Measurements from ENCODE around the gene B4GALT6. TPM values are rescaled to one million over a fixed set of nuclear protein-coding genes. Genes with fewer than 3 reads are reported as not detected.
A peak's percentile ranks its signal among the peaks of the same experiment; 100 is the strongest.

B4GALT6 gene
- total and polyA plus RNA-seq, 9 of the 15 experiments (the other 6 are each of a cell fraction or from before 2014, with no cell fraction given): 0.03 to 0.27 (median 0.08) TPM

DNA sequence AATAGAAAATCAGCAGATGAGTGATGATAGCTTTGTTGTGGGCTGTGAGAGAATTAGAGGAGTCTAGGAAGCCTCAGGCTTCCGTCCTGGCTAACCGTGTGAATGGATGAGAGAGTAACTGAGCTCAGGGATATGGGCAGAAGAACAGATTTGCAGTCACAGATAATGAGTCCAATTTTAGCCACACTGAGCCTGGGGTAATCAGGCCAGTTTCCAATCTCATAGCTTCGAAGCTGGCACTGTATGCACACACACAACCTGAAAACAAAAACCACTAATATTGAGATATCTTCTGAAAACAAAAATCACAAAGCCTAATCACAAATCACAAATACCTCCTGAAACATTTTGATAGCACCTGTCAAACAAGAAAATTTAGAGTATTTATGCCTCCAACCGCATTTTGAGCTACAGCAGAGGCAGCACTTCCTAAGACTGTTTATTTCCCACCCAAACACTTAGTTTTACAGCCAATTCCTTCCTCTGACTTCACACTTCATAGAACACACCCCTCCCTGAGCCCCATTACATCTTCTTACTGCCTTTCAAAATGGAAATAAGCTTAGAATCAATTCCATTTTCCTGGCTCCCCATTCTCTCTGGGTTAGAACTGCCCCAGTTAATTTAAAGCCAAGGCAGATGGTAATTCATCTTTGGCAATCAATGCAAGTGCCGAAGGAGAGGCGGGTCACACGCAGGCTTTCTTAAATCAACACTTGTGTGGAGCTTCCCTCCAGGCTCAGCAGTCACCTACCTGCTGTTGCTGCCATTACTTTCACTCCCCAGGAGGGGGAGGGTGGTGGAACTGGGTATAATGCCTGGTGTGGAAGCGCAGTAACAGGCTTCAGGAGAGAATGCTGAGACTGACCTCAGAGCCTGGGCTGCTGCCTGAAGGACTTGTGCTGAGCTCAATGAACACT lies 73.8 kb downstream of the B4GALT6 start:
- Histone ChIP-seq H3K79me2 (ENCODE audit: control insufficient read depth, insufficient read depth, low read length) (no peaks in the 10 kb centered on the region), H3K4me2 (ENCODE audit: insufficient read depth, low read length) (no peak overlapping the region), H3K9me3 (replicated peaks; ENCODE audit: control insufficient read depth, insufficient read depth, low read depth, low read length) (no peaks in the 10 kb centered on the region), H3K27ac (ENCODE audit: extremely low read depth, low read depth, low read length) (no peak overlapping the region), H3K4me3 (no peak overlapping the region), H3K36me3 (ENCODE audit: control insufficient read depth, insufficient read depth, low read length) (no peaks in the 10 kb centered on the region), H3K9me1 (ENCODE audit: control insufficient read depth, insufficient read depth, low read length) (no peaks in the 10 kb centered on the region), H2AFZ (ENCODE audit: low read depth, low read length) (no peak overlapping the region), H3K9ac (ENCODE audit: insufficient read depth in 1 of 2, low read depth in 2 of 2, low read length in 2 of 2) (no peak overlapping the region), H3K4me1 (replicated peaks in 1 of 2; ENCODE audit: control insufficient read depth in 2 of 2, insufficient read depth in 2 of 2, low read length in 2 of 2) (no peaks in the 10 kb centered on the region), H3K27me3 (ENCODE audit: control insufficient read depth in 2 of 2, insufficient read depth in 2 of 2, low read length in 2 of 2) (peaks cover 0 to 2% of the 10 kb centered on the region in 2 experiments; a peak in 1 of 5 replicates), H4K20me1 (replicated peaks; ENCODE audit: control insufficient read depth, insufficient read depth, low read length) (no peaks in the 10 kb centered on the region)
- intact Hi-C loops (cut with micrococcal nuclease): no loop called here
- WGBS (ENCODE audit: insufficient coverage, low coverage, missing lambda C conversion rate): 0% methylated on average over 8 of the region's 8 CpGs
- TF ChIP-seq RAD21 (CRISPR knock-in tag; conservative IDR thresholded peaks at IDR 0.05 in 1 of 2, IDR thresholded peaks at IDR 0.05 in 1 of 2) (peak; percentile 14 to 64; a peak in 3 of 4 replicates), ILF3 (IDR thresholded peaks at IDR 0.05; ENCODE audit: borderline replicate concordance) (no peak), HNRNPLL (IDR thresholded peaks at IDR 0.05; ENCODE audit: low read depth, low read length, poor library complexity, severe bottlenecking) (peak; percentile 16)
- TF ChIP-seq, protein P1, sequence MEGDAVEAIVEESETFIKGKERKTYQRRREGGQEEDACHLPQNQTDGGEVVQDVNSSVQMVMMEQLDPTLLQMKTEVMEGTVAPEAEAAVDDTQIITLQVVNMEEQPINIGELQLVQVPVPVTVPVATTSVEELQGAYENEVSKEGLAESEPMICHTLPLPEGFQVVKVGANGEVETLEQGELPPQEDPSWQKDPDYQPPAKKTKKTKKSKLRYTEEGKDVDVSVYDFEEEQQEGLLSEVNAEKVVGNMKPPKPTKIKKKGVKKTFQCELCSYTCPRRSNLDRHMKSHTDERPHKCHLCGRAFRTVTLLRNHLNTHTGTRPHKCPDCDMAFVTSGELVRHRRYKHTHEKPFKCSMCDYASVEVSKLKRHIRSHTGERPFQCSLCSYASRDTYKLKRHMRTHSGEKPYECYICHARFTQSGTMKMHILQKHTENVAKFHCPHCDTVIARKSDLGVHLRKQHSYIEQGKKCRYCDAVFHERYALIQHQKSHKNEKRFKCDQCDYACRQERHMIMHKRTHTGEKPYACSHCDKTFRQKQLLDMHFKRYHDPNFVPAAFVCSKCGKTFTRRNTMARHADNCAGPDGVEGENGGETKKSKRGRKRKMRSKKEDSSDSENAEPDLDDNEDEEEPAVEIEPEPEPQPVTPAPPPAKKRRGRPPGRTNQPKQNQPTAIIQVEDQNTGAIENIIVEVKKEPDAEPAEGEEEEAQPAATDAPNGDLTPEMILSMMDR (IDR thresholded peaks at IDR 0.05 in 2 of 3, conservative IDR thresholded peaks at IDR 0.05 in 1 of 3; ENCODE audit: insufficient read depth in 2 of 3, low read depth in 1 of 3, low read length in 3 of 3): peak; percentile 21 to 45 (median 33); a peak in 3 of 6 replicates
- TF ChIP-seq, protein P2, sequence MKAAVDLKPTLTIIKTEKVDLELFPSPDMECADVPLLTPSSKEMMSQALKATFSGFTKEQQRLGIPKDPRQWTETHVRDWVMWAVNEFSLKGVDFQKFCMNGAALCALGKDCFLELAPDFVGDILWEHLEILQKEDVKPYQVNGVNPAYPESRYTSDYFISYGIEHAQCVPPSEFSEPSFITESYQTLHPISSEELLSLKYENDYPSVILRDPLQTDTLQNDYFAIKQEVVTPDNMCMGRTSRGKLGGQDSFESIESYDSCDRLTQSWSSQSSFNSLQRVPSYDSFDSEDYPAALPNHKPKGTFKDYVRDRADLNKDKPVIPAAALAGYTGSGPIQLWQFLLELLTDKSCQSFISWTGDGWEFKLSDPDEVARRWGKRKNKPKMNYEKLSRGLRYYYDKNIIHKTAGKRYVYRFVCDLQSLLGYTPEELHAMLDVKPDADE (conservative IDR thresholded peaks at IDR 0.05; ENCODE audit: control insufficient read depth, low read depth, low read length): no peak
- DNase-seq (ENCODE audit: extremely low read depth in 1 of 4, low spot score in 3 of 4) (peak in 2 of 4 experiments; percentile 19 to 43), FAIRE-seq (peak; percentile 60), ATAC-seq (peak; percentile 91)
- CTCF ChIA-PET (ENCODE audit: low intra/inter-chr PET ratio): no interaction called here
- in situ Hi-C loops (cut with MboI): no loop called here
- BruUV-seq (replicated peaks): no TSS peak
- POLR2A ChIA-PET: interaction anchor here (0.5 to 0.7 kb wide), 5 partner anchors 20 to 1173 kb away, joined by 3 read pairs; no protein-coding TSS in a partner anchor
